HepG2 (cell line): Measurements from ENCODE around the gene C2orf81. TPM values are rescaled to one million over a fixed set of nuclear protein-coding genes. Genes with fewer than 3 reads are reported as not detected.

ENCODE experiments used
- CREB1 ChIP-seq, 2 experiments: fragments of 450-650 bp in 1 of 2; IDR thresholded peaks; 2 replicates each; pipeline ENCODE4 v1.6.1; 2016 to 2017; ENCODE audit warnings: control low read depth in 1 of 2, mild to moderate bottlenecking in 1 of 2, missing compliant biosample characterization in 1 of 2, missing genetic modification characterization in 1 of 2
- GATAD2A ChIP-seq: IDR thresholded peaks from 2 replicates; pipeline ENCODE4 v1.6.1; 2016
- HMG20A ChIP-seq: IDR thresholded peaks from 2 replicates; pipeline ENCODE4 v1.6.1; 2016; ENCODE audit warnings: borderline replicate concordance
- HMGXB4 ChIP-seq, 2 experiments: sonication (generic) in 1 of 2; formaldehyde crosslinking in 1 of 2; IDR thresholded peaks; 2 replicates each; pipeline versions ENCODE4 v1.4.0 to v1.6.1; 2018 to 2020; ENCODE audit warnings: missing genetic modification reagents in 2 of 2, borderline replicate concordance in 1 of 2, low read depth in 1 of 2, mild to moderate bottlenecking in 1 of 2, missing biosample characterization in 1 of 2
- KLF16 ChIP-seq, 2 experiments: sonication (generic) in 1 of 2; formaldehyde crosslinking in 1 of 2; IDR thresholded peaks; 2 replicates each; pipeline versions ENCODE4 v1.6.1 to v1.8.0; 2016 to 2023; ENCODE audit warnings: missing genetic modification reagents in 2 of 2, missing compliant biosample characterization in 1 of 2
- RBM39 ChIP-seq: fragments of 200-400 bp; formaldehyde crosslinking; IDR thresholded peaks from one replicate; pipeline ENCODE4 v1.6.1; 2018; ENCODE audit warnings: antibody characterized with exemption, mild to moderate bottlenecking, low read depth, low read length; ENCODE audit not compliant: poor library complexity, severe bottlenecking
- TBX2 ChIP-seq: sonication (generic); formaldehyde crosslinking; IDR thresholded peaks from 2 replicates; pipeline ENCODE4 v1.5.0; 2020; ENCODE audit warnings: missing genetic modification reagents, mild to moderate bottlenecking, borderline replicate concordance
- TOPORS ChIP-seq: sonication (generic); formaldehyde crosslinking; IDR thresholded peaks from 2 replicates; pipeline ENCODE4 v1.8.0; 2023; ENCODE audit warnings: mild to moderate bottlenecking, missing genetic modification reagents
- ZFX ChIP-seq: sonication (generic); formaldehyde crosslinking; IDR thresholded peaks from 2 replicates; pipeline ENCODE4 v1.4.0; 2020; ENCODE audit warnings: mild to moderate bottlenecking, low read depth, missing genetic modification reagents, moderate library complexity
- ZNF124 ChIP-seq: sonication (generic); formaldehyde crosslinking; IDR thresholded peaks from 2 replicates; pipeline ENCODE4 v1.4.0; 2020; ENCODE audit warnings: missing genetic modification reagents
- ZNF709 ChIP-seq: sonication (generic); formaldehyde crosslinking; IDR thresholded peaks from 2 replicates; pipeline ENCODE4 v1.5.0; 2020; ENCODE audit warnings: mild to moderate bottlenecking, missing genetic modification reagents
- polyA plus RNA-seq, 8 experiments: library from polyadenylated mRNA; depleted of rRNA in 3 of 8; stranded (reverse) in 7 of 8; unstranded in 1 of 8; fragments of >200 nt; fragmentation: Illumina TruSeq in 4 of 8; extraction: Trizol in 4 of 8; gene quantifications; 2 replicates each; pipeline versions ENCODE4 v1.2.1 to v1.2.3, GENCODE V29; 2011 to 2016; ENCODE audit warnings: low read depth in 4 of 8, missing spikeins in 1 of 8, mixed read lengths in 1 of 8; ENCODE audit not compliant: insufficient read depth in 1 of 8
- total RNA-seq, 5 experiments: library from RNA; depleted of rRNA; stranded (reverse); fragments of >200 nt; fragmentation: Illumina TruSeq; extraction: Trizol; gene quantifications; 2 replicates each; pipeline ENCODE4 v1.2.3, GENCODE V29; 2016; ENCODE audit warnings: low read depth in 1 of 5
- TF ChIP-seq, protein P1 (sequence below): sonication (generic); formaldehyde crosslinking; IDR thresholded peaks from 2 replicates; pipeline ENCODE4 v1.5.1; 2020; ENCODE audit warnings: missing genetic modification reagents, mild to moderate bottlenecking, borderline replicate concordance
- TF ChIP-seq, protein P2 (sequence below): sonication (generic); formaldehyde crosslinking; conservative IDR thresholded peaks from 2 replicates; pipeline ENCODE4 v1.4.0; 2020; ENCODE audit warnings: mild to moderate bottlenecking, missing genetic modification reagents, moderate library complexity
- TF ChIP-seq, protein P3 (sequence below): sonication (generic); formaldehyde crosslinking; IDR thresholded peaks from 2 replicates; pipeline ENCODE4 v1.5.1; 2020; ENCODE audit warnings: mild to moderate bottlenecking, missing genetic modification reagents

C2orf81 gene
- total and polyA plus RNA-seq, 2 of the 13 experiments (the other 11 are each of a cell fraction or from before 2014, with no cell fraction given): 0.15 to 0.17 TPM

- TF ChIP-seq, protein P1, sequence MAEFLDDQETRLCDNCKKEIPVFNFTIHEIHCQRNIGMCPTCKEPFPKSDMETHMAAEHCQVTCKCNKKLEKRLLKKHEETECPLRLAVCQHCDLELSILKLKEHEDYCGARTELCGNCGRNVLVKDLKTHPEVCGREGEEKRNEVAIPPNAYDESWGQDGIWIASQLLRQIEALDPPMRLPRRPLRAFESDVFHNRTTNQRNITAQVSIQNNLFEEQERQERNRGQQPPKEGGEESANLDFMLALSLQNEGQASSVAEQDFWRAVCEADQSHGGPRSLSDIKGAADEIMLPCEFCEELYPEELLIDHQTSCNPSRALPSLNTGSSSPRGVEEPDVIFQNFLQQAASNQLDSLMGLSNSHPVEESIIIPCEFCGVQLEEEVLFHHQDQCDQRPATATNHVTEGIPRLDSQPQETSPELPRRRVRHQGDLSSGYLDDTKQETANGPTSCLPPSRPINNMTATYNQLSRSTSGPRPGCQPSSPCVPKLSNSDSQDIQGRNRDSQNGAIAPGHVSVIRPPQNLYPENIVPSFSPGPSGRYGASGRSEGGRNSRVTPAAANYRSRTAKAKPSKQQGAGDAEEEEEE (CRISPR knock-in tag): peak; percentile 60; the same call in 1 of the 2 replicates
- TF ChIP-seq KLF16 (CRISPR knock-in tag; IDR thresholded peaks at IDR 0.05) (0 out of 4 replicates have a peak, but pooled peaks of 1 of the 2 experiments have one; percentile 45), GATAD2A (CRISPR knock-in tag) (peak; percentile 50), HMGXB4 (CRISPR knock-in tag; IDR thresholded peaks at IDR 0.05; ENCODE audit: borderline replicate concordance in 1 of 2, low read depth in 1 of 2) (0 out of 4 replicates have a peak, but pooled peaks of 1 of the 2 experiments have one; percentile 28), RBM39 (no peak), ZNF124 (CRISPR knock-in tag) (peak; percentile 46; the same call in 1 of the 2 replicates), TOPORS (CRISPR knock-in tag) (no peak), TBX2 (peak; percentile 48; the same call in 1 of the 2 replicates), HMG20A (CRISPR knock-in tag) (peak; percentile 62), ZFX (CRISPR knock-in tag) (peak; percentile 64), ZNF709 (CRISPR knock-in tag) (peak; percentile 35; the same call in 1 of the 2 replicates), CREB1 (IDR thresholded peaks at IDR 0.05) (no peak), CREB1 (CRISPR knock-in tag; IDR thresholded peaks at IDR 0.05) (no peak; the same call in 1 of the 2 replicates)
- TF ChIP-seq, protein P2, sequence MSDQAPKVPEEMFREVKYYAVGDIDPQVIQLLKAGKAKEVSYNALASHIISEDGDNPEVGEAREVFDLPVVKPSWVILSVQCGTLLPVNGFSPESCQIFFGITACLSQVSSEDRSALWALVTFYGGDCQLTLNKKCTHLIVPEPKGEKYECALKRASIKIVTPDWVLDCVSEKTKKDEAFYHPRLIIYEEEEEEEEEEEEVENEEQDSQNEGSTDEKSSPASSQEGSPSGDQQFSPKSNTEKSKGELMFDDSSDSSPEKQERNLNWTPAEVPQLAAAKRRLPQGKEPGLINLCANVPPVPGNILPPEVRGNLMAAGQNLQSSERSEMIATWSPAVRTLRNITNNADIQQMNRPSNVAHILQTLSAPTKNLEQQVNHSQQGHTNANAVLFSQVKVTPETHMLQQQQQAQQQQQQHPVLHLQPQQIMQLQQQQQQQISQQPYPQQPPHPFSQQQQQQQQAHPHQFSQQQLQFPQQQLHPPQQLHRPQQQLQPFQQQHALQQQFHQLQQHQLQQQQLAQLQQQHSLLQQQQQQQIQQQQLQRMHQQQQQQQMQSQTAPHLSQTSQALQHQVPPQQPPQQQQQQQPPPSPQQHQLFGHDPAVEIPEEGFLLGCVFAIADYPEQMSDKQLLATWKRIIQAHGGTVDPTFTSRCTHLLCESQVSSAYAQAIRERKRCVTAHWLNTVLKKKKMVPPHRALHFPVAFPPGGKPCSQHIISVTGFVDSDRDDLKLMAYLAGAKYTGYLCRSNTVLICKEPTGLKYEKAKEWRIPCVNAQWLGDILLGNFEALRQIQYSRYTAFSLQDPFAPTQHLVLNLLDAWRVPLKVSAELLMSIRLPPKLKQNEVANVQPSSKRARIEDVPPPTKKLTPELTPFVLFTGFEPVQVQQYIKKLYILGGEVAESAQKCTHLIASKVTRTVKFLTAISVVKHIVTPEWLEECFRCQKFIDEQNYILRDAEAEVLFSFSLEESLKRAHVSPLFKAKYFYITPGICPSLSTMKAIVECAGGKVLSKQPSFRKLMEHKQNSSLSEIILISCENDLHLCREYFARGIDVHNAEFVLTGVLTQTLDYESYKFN (CRISPR knock-in tag): peak; percentile 96
- TF ChIP-seq, protein P3, sequence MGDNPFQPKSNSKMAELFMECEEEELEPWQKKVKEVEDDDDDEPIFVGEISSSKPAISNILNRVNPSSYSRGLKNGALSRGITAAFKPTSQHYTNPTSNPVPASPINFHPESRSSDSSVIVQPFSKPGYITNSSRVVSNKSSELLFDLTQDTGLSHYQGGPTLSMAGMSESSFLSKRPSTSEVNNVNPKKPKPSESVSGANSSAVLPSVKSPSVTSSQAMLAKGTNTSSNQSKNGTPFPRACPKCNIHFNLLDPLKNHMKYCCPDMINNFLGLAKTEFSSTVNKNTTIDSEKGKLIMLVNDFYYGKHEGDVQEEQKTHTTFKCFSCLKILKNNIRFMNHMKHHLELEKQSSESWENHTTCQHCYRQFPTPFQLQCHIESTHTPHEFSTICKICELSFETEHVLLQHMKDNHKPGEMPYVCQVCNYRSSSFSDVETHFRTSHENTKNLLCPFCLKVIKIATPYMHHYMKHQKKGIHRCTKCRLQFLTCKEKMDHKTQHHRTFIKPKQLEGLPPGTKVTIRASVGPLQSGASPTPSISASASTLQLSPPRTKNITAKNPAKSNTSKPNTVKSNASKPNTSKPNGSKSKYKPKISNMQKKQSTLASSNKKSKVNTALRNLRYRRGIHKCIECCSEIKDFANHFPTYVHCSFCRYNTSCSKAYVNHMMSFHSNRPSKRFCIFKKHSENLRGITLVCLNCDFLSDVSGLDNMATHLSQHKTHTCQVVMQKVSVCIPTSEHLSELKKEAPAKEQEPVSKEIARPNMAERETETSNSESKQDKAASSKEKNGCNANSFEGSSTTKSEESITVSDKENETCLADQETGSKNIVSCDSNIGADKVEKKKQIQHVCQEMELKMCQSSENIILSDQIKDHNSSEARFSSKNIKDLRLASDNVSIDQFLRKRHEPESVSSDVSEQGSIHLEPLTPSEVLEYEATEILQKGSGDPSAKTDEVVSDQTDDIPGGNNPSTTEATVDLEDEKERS (CRISPR knock-in tag): peak; percentile 37; the same call in 1 of the 2 replicates
These were observed 26.0 kb upstream of the C2orf81 start (continued) for GRCh38 chr2:74447230-74447999.
